Gastrocnemius medialis (tissue), 4 donors: Measurements from ENCODE around the gene COPS8.

Source experiments
- POLR2A ChIP-seq, 2 donors: fragments of 450-650 bp; IDR thresholded peaks; one replicate each; pipeline ENCODE4 v1.6.1; 2017; ENCODE audit warnings: antibody characterized with exemption in 2 of 2, mild to moderate bottlenecking in 2 of 2, moderate library complexity in 2 of 2
- TF ChIP-seq, protein P1 (sequence below), 5 experiments: fragments of 450-650 bp in 3 of 5; fragments of 200-600 bp in 2 of 5; sonication (generic) in 2 of 5; IDR thresholded peaks in 4 of 5; conservative IDR thresholded peaks in 1 of 5; 1 replicate in 4 of 5; 2 replicates in 1 of 5; pipeline ENCODE4 v1.5.1; 2016 to 2019; ENCODE audit warnings: antibody characterized with exemption in 5 of 5, mild to moderate bottlenecking in 3 of 5, moderate library complexity in 3 of 5

- TF ChIP-seq, protein P1, sequence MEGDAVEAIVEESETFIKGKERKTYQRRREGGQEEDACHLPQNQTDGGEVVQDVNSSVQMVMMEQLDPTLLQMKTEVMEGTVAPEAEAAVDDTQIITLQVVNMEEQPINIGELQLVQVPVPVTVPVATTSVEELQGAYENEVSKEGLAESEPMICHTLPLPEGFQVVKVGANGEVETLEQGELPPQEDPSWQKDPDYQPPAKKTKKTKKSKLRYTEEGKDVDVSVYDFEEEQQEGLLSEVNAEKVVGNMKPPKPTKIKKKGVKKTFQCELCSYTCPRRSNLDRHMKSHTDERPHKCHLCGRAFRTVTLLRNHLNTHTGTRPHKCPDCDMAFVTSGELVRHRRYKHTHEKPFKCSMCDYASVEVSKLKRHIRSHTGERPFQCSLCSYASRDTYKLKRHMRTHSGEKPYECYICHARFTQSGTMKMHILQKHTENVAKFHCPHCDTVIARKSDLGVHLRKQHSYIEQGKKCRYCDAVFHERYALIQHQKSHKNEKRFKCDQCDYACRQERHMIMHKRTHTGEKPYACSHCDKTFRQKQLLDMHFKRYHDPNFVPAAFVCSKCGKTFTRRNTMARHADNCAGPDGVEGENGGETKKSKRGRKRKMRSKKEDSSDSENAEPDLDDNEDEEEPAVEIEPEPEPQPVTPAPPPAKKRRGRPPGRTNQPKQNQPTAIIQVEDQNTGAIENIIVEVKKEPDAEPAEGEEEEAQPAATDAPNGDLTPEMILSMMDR (IDR thresholded peaks at IDR 0.05 in 4 of 5, conservative IDR thresholded peaks at IDR 0.05 in 1 of 5), result no peak
- TF ChIP-seq POLR2A (IDR thresholded peaks at IDR 0.05), result no peak
These were observed 43.6 kb upstream of the COPS8 start for GRCh38 chr2:237042101-237042500.
